ENCODE results near the gene TIAM1. TPM values are rescaled to one million over a fixed set of nuclear protein-coding genes. Genes with fewer than 3 reads are reported as not detected.

The TIAM1 gene
- total and polyA plus RNA-seq, 11 donors, result 0.31 to 9.4 (median 1.1) TPM

DNA sequence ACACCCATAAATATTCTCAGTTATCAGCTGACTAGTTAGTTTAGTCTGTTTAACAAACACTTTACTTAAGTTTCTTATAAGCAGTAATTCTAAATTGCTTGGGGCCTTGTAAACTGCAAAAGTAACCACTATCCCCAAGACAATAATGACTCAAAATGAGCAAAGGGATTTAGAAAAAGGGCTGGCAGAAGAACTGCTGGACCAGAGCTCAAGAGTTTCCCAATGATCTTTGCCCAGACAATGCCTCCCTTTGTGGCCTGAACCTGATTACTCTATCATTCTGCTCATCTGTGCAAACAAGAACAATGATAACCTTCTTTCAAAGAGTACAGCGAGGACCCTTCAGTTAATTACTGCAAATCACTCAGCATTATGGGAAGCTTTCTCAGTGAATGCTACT, 123.5 kb downstream of the TIAM1 start:
- no peak for TF ChIP-seq POLR2A (IDR thresholded peaks at IDR 0.05)
- TF ChIP-seq, protein P1, sequence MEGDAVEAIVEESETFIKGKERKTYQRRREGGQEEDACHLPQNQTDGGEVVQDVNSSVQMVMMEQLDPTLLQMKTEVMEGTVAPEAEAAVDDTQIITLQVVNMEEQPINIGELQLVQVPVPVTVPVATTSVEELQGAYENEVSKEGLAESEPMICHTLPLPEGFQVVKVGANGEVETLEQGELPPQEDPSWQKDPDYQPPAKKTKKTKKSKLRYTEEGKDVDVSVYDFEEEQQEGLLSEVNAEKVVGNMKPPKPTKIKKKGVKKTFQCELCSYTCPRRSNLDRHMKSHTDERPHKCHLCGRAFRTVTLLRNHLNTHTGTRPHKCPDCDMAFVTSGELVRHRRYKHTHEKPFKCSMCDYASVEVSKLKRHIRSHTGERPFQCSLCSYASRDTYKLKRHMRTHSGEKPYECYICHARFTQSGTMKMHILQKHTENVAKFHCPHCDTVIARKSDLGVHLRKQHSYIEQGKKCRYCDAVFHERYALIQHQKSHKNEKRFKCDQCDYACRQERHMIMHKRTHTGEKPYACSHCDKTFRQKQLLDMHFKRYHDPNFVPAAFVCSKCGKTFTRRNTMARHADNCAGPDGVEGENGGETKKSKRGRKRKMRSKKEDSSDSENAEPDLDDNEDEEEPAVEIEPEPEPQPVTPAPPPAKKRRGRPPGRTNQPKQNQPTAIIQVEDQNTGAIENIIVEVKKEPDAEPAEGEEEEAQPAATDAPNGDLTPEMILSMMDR (IDR thresholded peaks at IDR 0.05), result no peak
- DNase-seq (no peak), ATAC-seq (peak in 2 of 4 donors; percentile 71 to 74)
- Histone ChIP-seq H3K4me3 (no peak overlapping the region), H3K27me3 (no peaks in the 10 kb centered on the region), H3K4me1 (peaks cover 0 to 14% (median 0%) of the 10 kb centered on the region in 12 donors), H3K36me3 (no peaks in the 10 kb centered on the region), H3K9me3 (no peaks in the 10 kb centered on the region), H3K27ac (no peak overlapping the region)
- WGBS, 4 donors, result 48 to 67% (median 56%) methylated on average over 1 of the region's 1 CpG
- intact Hi-C loops (cut with DNase I), result no loop called here

DNA sequence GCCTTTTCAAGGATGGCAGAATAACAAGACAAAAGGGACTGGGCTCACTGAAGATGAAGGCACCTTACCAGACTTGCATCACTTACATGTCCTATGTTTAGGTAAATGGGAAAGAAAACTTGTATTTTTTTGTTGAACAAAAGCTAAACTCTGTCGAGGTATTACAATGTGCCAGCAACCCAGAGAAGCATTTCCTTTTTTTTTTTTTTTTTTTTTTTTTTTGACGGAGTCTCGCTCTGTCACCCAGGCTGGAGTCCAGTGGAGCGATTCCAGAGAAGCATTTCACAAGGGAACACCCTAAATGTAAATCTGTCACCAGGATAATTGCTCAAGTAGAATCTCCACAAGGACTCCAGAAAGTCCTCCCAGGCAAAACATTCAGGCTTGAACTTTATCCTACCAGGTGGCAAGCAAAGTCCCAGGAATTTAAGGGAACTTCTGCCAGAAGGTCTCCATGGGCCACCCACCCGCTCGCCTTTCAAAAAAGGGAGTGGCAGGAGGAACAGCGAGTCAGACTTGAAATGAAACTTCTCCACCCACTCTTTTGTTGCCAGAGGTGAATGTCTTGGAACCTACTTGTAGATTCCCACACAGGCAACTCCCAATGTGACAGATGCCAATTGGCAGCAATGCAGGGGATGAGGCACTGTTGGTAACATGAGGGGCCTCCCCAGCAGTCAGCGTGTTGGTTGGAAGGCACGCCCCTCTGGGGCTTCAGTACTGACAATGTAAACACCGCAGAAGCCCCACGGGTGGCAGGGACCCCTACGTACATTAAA, 125.0 kb downstream of the TIAM1 start:
- peak overlapping the region in 2 of 12 donors; percentile 12 to 18 for H3K4me3 ChIP-seq
- peak in 4 of 5 donors; percentile 16 to 59 (median 56) for DNase-seq

DNA sequence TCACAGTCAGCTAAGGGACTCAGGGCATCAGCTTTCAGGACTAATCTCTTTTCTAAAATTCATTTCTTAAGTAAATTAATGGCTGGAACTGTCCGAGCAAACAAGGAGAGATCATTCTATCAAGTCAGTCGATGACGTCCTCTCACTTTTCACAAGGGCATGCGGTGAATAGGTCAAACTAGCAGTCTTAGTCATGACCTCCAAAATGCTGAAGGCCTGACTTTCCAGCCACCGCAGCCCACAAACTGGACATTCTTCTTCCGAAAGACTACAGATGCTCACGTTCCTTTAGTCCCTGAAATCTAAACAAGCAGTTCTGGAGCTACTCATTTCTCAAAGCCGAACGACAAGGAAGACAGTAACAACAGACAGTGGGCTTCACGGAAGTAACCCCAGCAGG, 127.9 kb downstream of the TIAM1 start:
- no peaks in the 10 kb centered on the region for H3K9me3 ChIP-seq
- WGBS, 4 donors, result 90 to 97% (median 95%) methylated on average over 10 of the region's 10 CpGs
- H3K36me3 ChIP-seq, result no peaks in the 10 kb centered on the region
- TF ChIP-seq, protein P1 (IDR thresholded peaks at IDR 0.05), result no peak
- TF ChIP-seq POLR2A (IDR thresholded peaks at IDR 0.05), result no peak
- H3K27ac ChIP-seq, result no peak overlapping the region
- peaks cover 0 to 14% (median 0%) of the 10 kb centered on the region in 12 donors for H3K4me1 ChIP-seq
- DNase-seq (no peak), ATAC-seq (no peak)
- intact Hi-C loops (cut with DNase I), result loop anchor here in 1 of 10 donors (10.0 kb wide), 1 partner anchor 129 kb away; the partner anchor contains the start of gene TIAM1
- H3K4me3 ChIP-seq, result no peak overlapping the region
- no peaks in the 10 kb centered on the region for H3K27me3 ChIP-seq

More for the DNA sequence above, 125.0 kb downstream of the TIAM1 start:
- H3K4me1 ChIP-seq, result peaks cover 0 to 14% (median 0%) of the 10 kb centered on the region in 12 donors
- H3K27me3 ChIP-seq, result no peaks in the 10 kb centered on the region
- peak overlapping the region in 1 of 12 donors; percentile 6 for H3K27ac ChIP-seq
- peak in 3 of 4 donors; percentile 34 to 73 (median 64) for ATAC-seq
- TF ChIP-seq POLR2A (IDR thresholded peaks at IDR 0.05), result no peak
- TF ChIP-seq, protein P1 (IDR thresholded peaks at IDR 0.05), result no peak
- intact Hi-C loops (cut with DNase I), result loop anchor here in 1 of 10 donors (10.0 kb wide), 1 partner anchor 126 kb away; the partner anchor contains the start of gene TIAM1
- WGBS, 4 donors, result 50 to 58% (median 55%) methylated on average over 12 of the region's 12 CpGs
- H3K36me3 ChIP-seq, result no peaks in the 10 kb centered on the region
- no peaks in the 10 kb centered on the region for H3K9me3 ChIP-seq

DNA sequence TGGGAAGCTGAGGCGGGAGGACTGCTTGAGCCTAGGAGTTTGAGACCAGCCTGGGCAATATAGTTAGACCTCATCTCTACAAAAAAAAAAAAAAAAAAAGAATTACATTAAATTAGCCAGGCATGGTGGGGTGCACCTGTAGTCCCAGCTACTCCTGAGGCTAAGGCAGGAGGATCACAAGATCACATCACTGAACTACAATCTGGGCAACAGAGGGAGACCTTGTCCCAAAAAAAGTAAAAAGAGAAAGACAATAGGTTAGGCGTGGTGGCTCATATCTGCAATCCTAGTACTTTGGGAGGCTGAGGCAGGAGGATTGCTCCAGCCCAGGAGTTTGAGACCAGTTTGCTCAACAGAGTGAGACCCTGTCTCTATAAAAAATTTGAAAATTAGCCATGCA, 130.3 kb downstream of the TIAM1 start:
- DNase-seq, result no peak
- ATAC-seq, result no peak
- Histone ChIP-seq H3K4me3 (no peak overlapping the region), H3K36me3 (no peaks in the 10 kb centered on the region), H3K4me1 (peaks cover 0 to 3% (median 0%) of the 10 kb centered on the region in 12 donors), H3K27ac (no peak overlapping the region), H3K9me3 (no peaks in the 10 kb centered on the region), H3K27me3 (no peaks in the 10 kb centered on the region)
- 83 to 87% (median 85%) methylated on average over 2 of the region's 2 CpGs for WGBS, 4 donors
- TF ChIP-seq POLR2A (IDR thresholded peaks at IDR 0.05), result no peak
- TF ChIP-seq, protein P1 (IDR thresholded peaks at IDR 0.05), result peak in 1 of 12 donors; percentile 5
- intact Hi-C loops (cut with DNase I), result loop anchor here in 1 of 10 donors (10.0 kb wide), 1 partner anchor 131 kb away; the partner anchor contains the start of gene TIAM1

All from heart left ventricle (tissue), 16 donors.